ENCODE measurements around the gene TMC3. TPM values are rescaled to one million over a fixed set of nuclear protein-coding genes. Genes with fewer than 3 reads are reported as not detected.

TMC3 gene
- total RNA-seq, 1 donor from 2014 or later, result 0.07 TPM

- peaks cover 7% of the 10 kb centered on the region for H3K4me1 Mint-ChIP-seq (ENCODE audit: unreplicated experiment)
- H3K27me3 Mint-ChIP-seq, result peaks cover 4% of the 10 kb centered on the region
- H3K27ac Mint-ChIP-seq, result no peak overlapping the region
- no peak overlapping the region for H3K4me3 Mint-ChIP-seq
- H3K36me3 Mint-ChIP-seq, result no peaks in the 10 kb centered on the region
- no peaks in the 10 kb centered on the region for H3K9me3 Mint-ChIP-seq
- TF ChIP-seq, protein P1, sequence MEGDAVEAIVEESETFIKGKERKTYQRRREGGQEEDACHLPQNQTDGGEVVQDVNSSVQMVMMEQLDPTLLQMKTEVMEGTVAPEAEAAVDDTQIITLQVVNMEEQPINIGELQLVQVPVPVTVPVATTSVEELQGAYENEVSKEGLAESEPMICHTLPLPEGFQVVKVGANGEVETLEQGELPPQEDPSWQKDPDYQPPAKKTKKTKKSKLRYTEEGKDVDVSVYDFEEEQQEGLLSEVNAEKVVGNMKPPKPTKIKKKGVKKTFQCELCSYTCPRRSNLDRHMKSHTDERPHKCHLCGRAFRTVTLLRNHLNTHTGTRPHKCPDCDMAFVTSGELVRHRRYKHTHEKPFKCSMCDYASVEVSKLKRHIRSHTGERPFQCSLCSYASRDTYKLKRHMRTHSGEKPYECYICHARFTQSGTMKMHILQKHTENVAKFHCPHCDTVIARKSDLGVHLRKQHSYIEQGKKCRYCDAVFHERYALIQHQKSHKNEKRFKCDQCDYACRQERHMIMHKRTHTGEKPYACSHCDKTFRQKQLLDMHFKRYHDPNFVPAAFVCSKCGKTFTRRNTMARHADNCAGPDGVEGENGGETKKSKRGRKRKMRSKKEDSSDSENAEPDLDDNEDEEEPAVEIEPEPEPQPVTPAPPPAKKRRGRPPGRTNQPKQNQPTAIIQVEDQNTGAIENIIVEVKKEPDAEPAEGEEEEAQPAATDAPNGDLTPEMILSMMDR (conservative IDR thresholded peaks at IDR 0.05), result no peak
- DNase-seq (ENCODE audit: extremely low spot score, unreplicated experiment), result no peak
Observed at GRCh38 chr15:81378443-81378842, 4.4 kb upstream of the TMC3 start.

- H3K4me3 Mint-ChIP-seq, result no peak overlapping the region
- H3K9me3 Mint-ChIP-seq, result no peaks in the 10 kb centered on the region
- TF ChIP-seq, protein P1 (conservative IDR thresholded peaks at IDR 0.05), result no peak
- peaks cover 4% of the 10 kb centered on the region for H3K27me3 Mint-ChIP-seq
- no peak overlapping the region for H3K27ac Mint-ChIP-seq
- no peaks in the 10 kb centered on the region for H3K36me3 Mint-ChIP-seq
- peaks cover 12% of the 10 kb centered on the region for H3K4me1 Mint-ChIP-seq (ENCODE audit: unreplicated experiment)
- no peak for DNase-seq (ENCODE audit: extremely low spot score, unreplicated experiment)
Observed at GRCh38 chr15:81377871-81378270, 3.9 kb upstream of the TMC3 start.

DNA sequence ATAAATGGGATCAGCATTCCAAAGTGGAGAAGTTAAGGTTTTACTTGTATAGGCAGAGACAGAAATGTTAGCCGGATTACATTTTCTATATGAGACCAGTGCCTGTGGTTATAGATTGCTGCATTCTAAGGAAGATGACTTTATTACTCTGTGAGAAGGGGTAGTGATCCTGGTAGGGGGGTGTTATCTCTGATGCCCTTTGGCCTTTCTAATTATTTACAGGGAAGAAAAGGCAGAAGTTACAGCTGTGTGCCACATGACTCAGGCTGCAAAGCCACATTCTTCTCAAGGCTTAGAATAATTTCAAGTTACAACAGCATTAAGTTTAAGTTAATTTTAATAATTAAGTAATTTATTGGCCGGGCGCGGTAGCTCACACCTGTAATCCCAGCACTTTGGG lies 2.2 kb upstream of the TMC3 start:
- Mint-ChIP-seq H3K27me3 (no peaks in the 10 kb centered on the region), H3K4me1 (ENCODE audit: unreplicated experiment) (peaks cover 13% of the 10 kb centered on the region), H3K36me3 (no peaks in the 10 kb centered on the region)

DNA sequence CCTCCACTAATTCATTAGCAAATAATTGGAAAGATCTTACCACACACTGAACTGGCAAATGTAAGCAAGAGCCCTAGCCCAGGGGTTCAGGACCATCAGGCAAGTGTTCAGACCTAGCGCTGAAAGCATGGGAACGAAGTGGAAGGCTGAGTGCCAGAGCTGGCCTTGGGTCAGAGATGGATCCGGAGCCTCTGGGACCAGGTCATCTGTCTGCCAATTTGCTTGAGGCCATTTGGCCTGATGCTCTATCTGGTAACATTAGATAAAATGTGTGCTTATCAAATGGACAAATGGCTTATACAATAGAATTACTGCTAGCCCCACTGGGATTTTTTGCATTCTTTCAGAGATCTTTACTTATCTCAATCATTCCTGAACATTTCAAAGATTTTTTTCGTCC lies 1.4 kb upstream of the TMC3 start:
- Mint-ChIP-seq H3K4me1 (ENCODE audit: unreplicated experiment) (peaks cover 13% of the 10 kb centered on the region), H3K36me3 (no peaks in the 10 kb centered on the region), H3K27ac (no peak overlapping the region), H3K4me3 (no peak overlapping the region), H3K9me3 (no peaks in the 10 kb centered on the region), H3K27me3 (no peaks in the 10 kb centered on the region)
- no peak for DNase-seq (ENCODE audit: extremely low spot score, unreplicated experiment)
- TF ChIP-seq, protein P1 (conservative IDR thresholded peaks at IDR 0.05), result no peak

More for the DNA sequence above, 2.2 kb upstream of the TMC3 start:
- H3K27ac Mint-ChIP-seq, result no peak overlapping the region
- H3K9me3 Mint-ChIP-seq, result no peaks in the 10 kb centered on the region
- TF ChIP-seq, protein P1 (conservative IDR thresholded peaks at IDR 0.05), result no peak
- no peak overlapping the region for H3K4me3 Mint-ChIP-seq
- DNase-seq (ENCODE audit: extremely low spot score, unreplicated experiment), result no peak

- no peak for DNase-seq (ENCODE audit: extremely low spot score, unreplicated experiment)
- H3K27me3 Mint-ChIP-seq, result no peaks in the 10 kb centered on the region
- H3K36me3 Mint-ChIP-seq, result no peaks in the 10 kb centered on the region
- H3K9me3 Mint-ChIP-seq, result no peaks in the 10 kb centered on the region
- no peak overlapping the region for H3K27ac Mint-ChIP-seq
- H3K4me3 Mint-ChIP-seq, result no peak overlapping the region
- peaks cover 13% of the 10 kb centered on the region for H3K4me1 Mint-ChIP-seq (ENCODE audit: unreplicated experiment)
- TF ChIP-seq, protein P1 (conservative IDR thresholded peaks at IDR 0.05), result no peak
Observed at GRCh38 chr15:81373176-81373575, 837 bp downstream of the TMC3 start.

- TF ChIP-seq, protein P1 (conservative IDR thresholded peaks at IDR 0.05), result no peak
- no peak for DNase-seq (ENCODE audit: extremely low spot score, unreplicated experiment)
- H3K4me3 Mint-ChIP-seq, result no peak overlapping the region
- H3K27ac Mint-ChIP-seq, result no peak overlapping the region
- peaks cover 13% of the 10 kb centered on the region for H3K4me1 Mint-ChIP-seq (ENCODE audit: unreplicated experiment)
- H3K36me3 Mint-ChIP-seq, result no peaks in the 10 kb centered on the region
- no peaks in the 10 kb centered on the region for H3K27me3 Mint-ChIP-seq
- no peaks in the 10 kb centered on the region for H3K9me3 Mint-ChIP-seq
Observed at GRCh38 chr15:81372575-81372974, 1.4 kb downstream of the TMC3 start.
